HG03108 (cell line): ENCODE data around the gene KLC4.

Source experiments
- ATAC-seq: cut with Tn5 transposase; IDR thresholded peaks from one replicate; pipeline ENCODE4 v1.9.1; 2021; ENCODE audit warnings: moderate library complexity; ENCODE audit not compliant: unreplicated experiment

KLC4 gene

DNA sequence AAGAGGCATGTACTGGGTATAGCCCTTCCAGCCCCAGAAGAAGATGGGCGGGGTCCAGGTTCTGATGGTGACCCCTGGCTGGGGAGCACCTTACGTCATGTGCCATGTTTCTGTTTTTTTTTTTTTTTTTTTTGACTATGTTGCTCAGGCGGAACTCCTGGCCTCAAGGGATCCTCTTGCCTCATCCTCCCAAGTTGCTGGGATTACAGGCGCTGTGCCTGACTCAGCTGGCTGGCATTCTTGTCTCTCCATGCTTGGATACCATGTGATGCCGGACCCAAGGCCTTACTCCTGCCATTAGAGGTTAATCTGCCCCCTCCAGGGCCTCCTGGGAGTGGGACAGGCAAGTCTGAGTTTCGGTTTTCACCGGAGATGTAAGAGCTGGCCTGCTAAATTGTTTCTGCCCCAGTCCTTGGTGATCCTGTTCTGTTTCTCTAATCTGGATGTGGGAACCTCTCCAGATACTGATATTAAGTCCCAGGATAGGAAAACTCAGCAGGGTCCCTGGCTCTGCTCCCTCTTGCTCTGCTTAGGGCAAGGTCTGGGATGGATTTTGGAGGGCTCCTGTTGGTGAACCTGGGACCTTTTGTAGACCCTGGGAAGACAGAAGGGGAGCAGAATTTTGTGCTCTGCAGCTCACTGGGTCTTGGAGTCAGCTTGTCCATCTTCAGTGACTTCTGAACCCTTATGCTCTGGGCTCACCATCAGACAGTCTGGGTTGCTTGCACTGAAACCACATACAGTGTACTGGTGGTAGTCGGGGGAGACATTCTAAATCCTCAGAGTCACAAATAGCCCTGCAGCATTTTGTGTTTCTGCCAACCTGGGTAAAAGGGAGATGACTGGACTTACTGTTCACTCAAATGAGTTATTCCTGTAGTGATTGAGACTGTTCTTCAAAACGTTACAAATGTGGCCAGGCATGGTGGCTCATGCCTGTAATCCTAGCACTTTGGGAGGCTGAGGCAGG is 61.8 kb downstream of the KLC4 start:
- no peak for ATAC-seq

DNA sequence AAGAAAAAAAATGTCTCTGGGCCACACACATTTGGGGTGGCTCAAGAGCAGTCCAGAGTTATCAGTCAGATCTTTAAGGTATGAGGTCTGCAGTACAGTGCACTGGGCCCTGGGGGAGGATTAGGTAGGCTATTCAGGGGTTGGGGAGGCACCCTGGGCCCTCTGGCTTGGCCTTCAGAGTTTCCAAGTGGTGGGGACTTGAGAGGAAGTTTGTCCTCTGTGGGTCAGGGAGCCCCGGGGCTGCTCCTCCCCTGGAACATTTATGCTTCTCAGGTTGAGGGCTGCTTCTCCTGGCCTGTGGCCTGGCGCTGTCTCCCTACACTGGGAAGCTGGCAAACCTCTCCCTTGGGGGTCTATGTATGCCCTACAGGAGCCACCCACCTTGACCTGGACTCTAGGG is 62.7 kb downstream of the KLC4 start:
- no peak for ATAC-seq

DNA sequence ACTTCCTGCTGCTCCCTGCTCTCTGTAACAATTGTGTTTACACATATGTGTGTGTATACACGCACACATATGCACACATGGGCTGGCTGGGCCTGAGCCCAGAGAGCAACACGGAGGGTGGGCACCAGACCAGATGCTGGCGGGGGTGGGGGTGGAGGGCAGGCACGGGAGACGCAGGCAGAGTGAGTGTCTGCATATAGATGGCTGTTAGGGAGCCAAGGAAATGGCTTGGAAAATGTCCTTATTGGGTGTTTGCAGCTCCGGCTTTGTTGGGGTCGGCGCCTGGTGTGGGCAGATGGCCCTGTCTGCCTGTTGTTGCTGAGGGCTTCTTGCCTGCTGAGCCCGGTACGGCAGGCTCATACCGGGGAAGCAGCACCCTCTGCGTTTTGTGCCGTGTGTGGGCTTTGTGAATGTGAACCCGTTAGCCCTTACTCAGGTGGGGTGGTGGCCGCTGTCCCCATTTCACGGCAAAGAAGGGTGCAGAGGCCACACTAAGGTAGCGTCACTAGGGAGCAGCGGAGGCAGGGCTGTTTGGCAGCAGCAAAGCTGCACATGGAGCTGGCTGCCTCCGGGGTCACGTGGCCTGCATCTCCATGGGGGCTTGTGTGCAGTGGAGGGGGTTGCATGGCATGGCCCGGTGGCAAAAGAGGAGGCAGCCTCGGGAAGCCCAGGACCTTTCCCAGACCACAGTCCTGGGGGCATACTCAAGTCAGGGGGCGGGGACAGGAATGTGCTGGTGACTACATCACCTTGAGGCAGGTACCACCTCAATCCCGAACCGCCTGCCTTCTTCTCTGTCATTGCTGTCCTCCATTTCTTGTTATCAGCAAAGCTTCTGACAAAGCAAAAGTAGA is 64.3 kb downstream of the KLC4 start:
- no peak for ATAC-seq

DNA sequence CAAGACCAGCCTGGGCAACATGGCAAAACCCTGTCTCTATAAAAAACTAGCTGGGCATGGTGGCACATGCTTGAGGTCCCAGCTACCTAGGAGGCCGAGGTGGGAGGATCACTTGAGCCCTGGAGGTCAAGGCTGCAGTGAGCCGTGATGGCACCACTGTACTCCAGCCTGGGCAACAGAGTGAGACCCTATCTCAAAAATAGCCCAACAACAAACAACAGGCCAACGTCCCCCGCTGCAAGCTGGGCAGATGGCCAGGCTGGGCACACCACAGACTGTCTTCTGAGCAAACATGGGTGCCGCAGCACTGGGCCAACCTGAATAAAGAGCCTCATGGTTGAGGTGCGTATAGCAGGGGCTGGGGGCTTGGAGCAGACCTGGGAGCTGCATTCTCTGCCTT is 65.0 kb downstream of the KLC4 start:
- no peak for ATAC-seq
